LHCN-M2 (cell line): Measurements from ENCODE around the gene PARD6B. TPM values are rescaled to one million over a fixed set of nuclear protein-coding genes. Genes with fewer than 3 reads are reported as not detected.

Source experiments
- DNase-seq: peaks from one replicate; pipeline ENCODE4 v3.0.0-alpha.2; 2012; ENCODE audit warnings: low read depth
- total RNA-seq: library from RNA; depleted of rRNA; stranded (reverse); fragments of >200 nt; gene quantifications from 2 replicates; pipeline ENCODE4 v1.2.3, GENCODE V29; 2014

The PARD6B gene
- total RNA-seq, 1 experiment from 2014 or later = 0.06 TPM

DNA sequence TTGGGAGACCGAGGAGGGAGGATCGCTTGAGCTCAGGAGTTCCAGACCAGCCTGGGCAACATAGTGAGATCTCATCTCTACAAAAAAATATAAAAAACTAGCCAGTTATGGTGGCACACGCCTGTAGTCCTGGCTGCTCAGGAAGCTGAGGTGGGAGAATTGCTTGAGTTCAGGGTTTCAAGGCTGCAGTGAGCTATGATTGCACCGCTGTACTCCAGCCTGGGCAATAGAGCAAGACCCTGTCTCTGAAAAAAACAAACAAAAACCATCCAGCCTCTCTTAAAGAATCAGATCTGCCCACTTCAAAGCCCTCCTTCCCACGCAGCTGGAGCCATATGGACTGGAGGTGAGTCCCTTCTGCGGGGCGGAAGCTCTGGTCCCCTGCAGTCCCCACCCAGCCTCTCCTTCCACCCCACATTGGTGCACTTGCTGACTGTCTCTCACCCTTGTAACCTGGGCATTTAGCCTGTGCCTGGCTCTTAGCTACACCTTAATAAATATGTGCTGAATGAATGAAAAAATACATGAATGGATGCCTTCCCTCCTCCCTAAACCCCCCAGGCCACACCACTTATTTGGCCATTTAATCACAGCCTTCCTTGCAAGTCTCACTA is 7.2 kb upstream of the PARD6B start:
- no peak for DNase-seq

DNA sequence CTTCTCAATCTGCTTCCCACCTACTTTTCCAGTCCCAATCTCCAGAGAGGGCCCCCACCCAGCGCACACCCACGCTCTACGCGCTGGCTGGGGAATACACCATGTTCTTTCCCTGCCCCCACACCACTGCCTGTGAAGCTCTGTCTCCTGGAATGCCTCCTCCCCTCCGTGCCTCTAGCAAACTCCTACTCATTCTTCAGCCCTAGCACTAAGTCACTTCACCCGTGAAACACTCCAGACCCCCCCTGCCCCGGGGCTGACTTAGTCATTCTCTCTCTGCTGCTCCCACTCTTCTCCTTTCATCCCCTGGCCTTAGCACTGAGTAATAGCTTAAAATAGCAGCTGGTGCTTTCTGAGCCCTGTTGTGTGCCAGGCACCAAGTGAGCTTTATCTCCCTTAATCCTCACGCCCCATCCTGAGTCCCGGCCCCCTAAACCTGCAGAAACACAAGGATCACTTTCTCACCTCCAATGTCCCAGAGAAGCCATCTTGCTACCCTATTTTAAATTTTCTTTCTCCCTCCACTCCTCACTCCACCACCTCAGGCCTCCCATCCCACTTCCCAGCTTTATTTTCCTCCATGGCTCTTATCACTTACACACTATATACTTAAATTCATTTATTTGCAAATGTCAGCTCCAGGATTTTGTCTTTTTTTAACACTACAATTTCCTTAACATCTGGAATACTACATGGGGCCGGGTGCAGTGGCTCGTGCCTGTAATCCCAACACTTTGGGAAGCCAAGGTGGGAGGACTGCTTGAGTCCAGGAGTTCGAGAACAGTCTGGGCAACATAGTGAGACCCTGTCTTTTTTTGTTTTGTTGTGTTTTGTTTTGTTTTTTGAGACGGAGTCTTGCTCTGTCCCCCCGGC is 6.3 kb upstream of the PARD6B start:
- DNase-seq = peak; percentile 92

DNA sequence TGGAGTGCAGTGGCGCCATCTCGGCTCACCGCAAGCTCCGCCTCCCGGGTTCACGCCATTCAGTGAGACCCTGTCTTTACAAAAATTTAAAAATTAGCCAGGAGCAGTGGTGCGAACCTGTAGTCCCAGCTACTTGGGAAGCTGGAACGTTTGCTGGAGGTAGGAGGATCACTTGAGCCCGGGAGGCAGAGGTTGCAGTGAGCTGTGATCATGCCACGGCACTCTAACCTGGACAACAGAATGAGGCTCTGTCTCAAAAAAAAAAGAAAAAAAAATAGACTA is 5.7 kb upstream of the PARD6B start:
- DNase-seq = no peak

DNA sequence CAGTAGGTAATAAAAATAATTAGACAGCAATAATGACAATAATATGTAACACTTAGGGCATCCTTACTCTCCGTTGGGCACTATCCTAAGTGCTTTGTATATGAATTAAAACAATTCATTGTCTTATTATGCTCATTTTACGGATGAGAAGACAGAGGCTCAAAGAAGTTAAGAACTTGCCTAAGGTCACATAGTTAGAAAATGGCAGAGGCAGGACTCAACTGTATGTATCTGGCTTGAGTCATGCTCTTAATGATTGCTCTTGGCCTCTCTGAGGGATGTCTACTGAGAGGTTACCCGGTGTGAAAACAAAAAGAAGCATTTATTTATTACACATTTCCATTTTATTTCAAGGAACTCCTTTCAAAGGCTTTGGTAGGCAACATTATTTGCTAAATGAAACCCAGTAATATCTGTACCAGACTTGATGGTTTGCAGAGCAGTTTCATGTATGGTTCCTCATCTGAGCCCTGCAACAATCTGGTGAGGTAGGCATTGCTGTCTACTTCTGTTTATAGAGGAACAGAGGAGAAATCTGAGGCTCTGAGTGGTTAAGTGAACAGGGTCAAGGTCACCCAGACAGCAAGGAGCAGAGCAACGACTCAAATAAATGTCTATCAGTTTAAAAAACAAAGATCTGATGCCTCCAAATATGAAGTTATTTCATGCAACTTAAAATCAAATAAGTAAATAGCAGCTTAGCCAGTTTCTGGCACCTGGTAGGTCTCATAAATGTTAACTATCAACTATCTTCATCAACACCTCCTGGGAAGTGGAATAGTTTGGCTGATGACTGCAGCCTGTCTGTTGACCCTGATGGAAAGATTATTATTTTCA is 4.2 kb upstream of the PARD6B start:
- no peak for DNase-seq

DNA sequence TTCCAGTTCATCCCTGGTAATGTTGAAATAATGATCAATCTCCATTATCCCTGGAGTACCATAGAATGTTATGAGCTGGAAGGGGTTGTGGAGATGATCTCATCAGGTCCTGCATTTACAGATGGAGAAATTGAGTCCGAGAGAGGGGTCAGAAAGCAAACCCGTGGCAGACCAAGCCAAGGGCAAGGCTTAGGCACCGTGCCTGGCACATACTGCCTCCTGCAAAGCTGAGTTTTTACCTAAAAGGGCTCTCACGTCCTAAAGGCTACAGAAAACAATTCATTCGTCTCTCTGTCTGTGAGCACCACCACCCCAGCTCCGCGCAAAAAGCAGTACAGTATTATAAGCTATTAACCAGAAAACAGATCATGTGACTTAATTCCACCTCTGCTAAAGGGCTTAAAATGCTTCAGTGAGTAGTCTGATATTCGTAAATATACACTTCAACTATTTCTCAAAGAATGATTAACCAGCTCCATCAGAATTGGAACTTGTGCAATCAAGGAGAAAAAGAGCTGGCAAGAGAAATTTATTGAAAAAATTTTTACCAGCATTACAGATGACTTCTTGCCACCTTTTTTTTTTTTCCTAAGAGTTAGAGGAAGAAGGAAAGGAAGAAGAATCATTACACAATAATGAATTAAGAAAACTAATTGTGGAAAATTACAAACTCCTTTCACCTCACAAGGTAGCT is 3.4 kb upstream of the PARD6B start:
- no peak for DNase-seq

DNA sequence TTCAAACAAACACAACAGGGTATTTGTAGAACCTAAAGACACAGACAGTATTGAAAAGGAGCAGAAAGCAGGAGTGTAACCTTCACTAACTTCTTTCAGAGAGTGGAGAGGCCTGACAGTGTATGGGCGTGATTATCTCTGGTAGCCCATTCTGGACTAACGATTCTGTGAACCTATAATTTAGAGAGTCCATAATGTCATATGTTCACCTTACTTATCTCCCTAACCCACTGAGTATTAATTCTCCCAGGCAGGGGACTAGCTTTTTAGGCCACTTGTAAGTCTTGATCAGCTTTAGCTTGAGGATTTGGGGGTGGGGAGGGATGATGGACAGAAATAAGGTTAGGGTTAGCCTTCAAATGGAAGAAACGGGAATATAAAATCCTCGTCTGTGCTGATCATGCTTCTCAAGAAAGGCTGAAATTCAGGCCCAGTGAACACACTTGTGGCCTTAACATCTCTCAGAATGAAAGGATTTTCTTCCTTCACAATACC is 2.8 kb upstream of the PARD6B start:
- DNase-seq = no peak

DNA sequence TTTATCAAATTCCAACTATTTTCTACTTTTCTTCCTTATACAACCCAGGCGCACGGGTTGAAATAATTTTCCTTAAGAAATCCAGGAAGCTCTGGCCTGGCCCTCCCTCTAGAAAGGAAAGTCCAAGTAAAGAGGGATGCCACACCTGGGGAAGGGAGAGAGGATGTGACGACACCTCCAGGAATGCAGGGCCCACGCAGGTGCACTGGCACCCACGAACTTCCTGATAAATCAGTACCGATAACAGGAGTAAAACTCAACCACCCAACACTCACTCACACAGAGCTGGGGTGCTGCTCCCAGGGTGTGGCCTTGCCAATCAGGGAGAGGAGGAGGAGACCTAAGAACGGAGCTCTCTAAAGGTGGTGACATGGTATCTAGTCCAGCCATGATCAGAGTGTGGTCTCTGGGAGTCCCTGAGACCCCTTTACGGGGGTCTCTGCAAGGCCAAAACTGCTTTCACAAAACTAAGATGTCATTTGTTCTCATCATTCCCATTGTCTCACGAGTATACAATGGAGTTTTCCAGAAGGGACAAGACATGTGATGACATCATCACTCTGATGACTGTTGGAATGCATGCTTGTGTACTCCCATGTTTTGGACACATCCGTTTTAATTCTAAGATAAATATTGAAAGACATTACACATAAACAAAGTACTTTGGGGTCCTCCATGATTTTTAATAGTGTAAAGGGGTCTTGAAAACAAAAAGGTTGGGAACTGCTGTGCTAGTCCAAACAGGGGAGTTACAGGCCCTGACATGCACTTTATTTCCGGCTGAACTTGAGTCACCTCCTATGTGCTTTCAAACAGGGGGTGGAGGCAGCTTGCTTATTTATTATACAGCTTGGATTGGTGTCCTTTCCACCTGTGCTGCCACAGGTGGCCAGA is 2.2 kb upstream of the PARD6B start:
- DNase-seq = no peak

DNA sequence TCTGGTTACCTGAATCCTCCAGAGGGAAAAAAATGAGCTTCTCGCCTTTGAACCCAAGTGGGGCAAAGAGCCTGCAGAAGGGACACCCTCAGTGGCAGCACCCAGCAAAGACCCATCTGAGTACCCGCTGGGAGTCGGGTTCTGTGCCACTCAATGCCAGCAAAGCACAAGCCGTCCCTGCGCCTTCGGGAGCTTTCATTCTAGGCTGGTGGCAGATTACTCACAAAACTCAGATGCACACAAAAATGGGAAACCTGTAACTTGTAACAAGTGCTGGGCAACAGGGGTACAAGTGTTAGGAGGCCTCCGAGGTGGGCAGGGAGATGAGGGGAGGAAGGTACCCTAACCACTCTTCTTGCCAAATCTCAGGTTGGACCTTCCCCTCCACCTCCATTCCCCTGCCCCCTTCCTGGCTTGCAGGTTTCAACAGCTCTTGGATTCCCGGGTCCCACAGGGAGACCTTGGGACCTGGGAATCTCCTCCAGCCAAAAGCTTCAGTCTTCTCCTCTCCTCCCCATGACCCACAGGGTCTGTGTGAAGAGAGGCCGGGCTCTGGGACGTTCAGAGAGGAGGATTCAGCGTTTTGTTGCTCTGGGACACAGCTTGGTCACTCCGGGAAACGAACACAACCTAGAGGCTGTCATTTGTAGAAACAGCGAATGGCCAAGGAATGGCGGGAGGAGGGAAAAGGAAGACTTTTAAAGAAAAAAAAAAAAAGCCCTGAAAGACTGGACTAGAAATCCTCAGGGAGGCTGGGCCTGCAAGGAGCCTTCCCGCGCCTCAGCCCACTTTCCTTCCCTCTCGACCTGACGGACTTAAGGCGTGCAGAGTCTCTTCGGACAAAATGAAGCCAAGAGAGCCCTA is 1.2 kb upstream of the PARD6B start:
- no peak for DNase-seq

DNA sequence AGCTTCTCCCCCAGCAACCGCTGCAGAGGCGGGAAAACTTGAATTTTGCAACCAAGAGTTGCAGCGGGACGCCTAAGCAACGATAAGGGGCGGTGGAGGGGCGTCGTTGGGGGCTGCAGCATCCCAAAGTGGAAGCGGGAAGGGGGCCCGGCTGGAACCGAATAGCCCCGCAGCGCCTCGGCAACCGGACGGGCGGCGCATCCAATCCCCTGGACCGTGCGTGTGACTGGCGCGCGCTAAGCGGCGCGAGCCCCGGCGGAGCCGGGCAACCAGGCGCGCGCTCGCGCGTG is 670 bp upstream of the PARD6B start:
- DNase-seq = no peak

DNA sequence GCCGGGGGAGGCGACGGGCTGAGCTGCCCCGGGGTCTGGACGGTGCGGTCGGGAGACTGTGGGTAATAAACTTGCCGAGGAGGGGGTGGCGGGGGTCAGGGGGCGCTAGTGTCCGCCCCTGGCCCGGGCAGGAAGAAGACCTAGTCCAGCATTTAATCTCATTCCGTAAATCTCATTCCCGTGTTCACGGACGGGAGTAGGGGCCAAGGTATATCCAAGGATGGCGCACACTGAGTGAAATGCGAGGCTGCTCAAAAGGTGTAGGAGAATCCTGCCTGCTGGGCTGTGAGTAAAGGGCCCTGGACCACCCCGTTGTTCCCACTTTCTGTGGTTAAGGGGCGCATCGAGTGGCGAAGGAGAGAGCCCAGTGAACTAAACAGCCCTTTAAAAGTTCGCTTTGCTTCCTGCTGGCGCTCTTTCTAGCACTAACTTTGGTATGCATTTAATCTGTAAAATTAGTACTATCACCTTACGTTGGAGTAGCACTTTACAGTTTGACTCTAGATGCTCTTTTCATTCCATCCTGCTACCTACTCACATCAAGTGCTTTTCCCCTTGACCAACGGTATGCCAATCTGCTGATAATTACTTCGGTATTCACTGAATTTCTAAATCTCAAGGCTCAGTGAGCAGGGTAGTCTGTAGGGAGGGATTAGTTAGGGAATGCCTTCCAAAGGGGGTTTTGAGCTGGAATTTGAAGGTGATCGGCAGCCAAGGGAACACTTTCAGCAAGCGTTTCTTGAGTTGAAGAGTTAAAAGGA is 730 bp downstream of the PARD6B start:
- DNase-seq = no peak

DNA sequence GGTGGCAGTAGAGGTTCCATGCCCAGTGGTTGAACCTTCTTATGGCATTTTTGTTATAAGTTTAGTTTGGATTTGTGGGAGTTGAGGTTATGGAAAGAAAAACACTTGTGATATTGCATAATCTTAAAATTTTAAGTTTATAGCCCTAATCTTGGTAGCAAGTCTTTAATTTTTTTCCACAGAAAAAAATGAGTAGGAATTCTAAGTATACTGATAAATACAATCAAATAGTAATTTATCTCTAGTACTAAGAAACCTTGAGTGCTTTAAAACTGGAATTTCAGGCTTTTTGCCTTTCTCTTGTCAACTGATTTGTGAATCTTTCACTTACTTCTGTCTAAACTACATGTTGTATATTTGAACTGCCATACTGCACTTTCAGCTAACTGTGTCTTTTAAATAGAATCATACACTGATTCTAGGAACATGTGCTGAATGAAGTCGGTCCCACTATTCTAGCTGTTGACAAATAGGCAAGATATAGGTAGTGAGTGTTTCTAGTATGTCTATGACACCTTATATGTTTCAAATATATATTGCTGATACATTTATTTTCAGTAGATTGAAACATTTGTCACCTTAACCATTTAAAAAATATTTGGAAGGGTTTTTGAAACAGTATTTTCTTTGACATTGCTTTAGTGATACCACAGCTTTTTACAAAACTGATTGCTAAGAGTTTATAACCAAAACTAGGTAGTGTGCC is 2.4 kb downstream of the PARD6B start:
- DNase-seq = no peak

DNA sequence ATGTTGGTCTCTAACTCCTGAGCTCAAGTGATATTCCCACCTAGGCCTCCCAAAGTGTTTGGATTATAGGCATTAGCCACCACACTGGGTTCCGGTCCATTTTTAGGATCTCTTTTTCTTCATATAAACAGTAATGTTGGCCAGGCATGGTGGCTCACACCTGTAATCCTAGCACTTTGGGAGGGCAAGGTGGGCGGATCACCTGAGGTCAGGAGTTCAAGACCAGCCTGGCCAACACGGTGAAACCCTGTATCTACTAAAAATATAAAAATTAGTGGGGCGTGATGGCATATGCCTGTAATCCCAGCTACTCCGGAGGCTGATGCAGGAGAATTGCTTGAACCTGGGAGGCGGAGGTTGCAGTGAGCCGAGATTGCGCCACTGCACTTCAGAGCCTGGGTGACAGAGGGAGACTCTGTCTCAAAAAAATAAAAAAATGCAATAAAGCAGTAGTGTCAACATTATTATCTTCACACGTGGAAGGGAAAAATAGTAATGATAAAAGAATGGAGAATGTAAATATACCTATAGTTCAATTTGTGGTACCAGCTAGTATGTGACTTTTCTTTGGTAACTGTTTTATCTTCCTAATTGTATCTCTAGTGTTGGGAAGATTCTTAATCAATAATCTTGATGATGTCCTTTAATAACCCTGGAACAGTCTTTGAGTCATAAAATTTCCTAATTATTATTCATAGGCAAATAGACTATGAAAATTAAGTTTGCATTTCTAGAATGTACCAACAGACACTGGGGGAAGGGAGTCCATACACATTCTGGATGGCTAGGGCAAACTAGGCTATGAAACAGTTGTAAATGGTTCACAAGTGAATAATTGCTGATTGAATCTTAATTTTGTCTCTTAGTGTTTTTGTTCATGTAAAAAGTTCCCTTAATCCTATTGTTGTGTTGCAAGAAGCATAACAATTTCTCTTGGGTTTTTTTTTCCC is 3.6 kb downstream of the PARD6B start:
- no peak for DNase-seq

DNA sequence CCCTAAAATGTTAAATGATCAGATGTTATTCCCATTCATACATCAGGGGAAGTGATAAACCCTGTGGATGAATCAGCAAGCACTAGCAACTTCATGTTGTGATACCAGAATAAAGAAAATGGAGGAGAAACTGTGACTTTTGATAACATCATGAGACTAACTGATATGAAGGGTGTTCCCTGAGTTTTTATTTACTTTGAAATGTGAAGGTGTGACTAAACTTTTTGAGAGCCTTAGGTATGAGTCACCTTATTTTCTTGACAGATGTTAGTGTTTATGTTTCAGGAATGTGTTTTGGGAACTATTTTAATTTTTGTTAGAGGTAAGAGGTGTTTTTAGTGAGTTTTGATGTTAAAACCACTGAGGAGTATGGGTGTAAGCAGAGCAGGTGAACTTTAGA is 4.4 kb downstream of the PARD6B start:
- no peak for DNase-seq

DNA sequence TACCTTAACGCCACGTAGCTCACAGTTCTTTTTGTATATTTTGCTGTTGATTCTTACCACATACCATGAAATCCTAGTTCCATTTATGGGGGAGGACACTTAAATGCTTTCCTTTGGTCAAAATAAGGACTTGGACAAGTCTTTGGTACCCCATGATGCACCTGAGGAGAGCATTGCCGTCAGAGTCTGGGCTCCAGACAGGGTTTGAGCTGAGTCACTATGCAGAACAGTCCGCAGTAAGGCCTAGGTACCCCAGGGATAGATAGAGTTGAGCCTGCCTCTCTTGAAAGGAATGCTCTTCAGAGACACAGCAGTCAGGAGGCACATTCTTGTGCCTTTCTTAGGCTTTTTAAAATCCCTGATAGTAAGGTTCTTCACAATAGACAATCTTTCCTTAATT is 6.0 kb downstream of the PARD6B start:
- no peak for DNase-seq

DNA sequence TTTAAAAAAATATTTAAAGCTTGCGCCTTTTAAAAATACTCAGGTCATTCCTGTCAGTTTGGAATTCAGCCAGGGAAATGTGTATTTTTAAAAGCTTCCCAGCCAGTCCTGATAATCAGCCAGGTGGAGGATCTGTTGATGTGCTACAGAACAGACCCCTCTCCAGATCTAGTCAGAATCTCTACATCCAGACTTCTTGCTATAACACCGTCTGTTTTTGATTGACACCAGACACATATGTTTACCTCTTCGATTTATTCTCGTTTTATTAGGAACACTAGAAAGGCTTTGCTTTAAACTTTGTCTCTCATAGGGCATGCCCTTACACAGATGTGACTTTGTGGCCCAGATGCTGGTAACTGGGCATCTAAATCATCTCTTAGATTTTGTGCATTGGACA is 11.7 kb downstream of the PARD6B start:
- DNase-seq = no peak

DNA sequence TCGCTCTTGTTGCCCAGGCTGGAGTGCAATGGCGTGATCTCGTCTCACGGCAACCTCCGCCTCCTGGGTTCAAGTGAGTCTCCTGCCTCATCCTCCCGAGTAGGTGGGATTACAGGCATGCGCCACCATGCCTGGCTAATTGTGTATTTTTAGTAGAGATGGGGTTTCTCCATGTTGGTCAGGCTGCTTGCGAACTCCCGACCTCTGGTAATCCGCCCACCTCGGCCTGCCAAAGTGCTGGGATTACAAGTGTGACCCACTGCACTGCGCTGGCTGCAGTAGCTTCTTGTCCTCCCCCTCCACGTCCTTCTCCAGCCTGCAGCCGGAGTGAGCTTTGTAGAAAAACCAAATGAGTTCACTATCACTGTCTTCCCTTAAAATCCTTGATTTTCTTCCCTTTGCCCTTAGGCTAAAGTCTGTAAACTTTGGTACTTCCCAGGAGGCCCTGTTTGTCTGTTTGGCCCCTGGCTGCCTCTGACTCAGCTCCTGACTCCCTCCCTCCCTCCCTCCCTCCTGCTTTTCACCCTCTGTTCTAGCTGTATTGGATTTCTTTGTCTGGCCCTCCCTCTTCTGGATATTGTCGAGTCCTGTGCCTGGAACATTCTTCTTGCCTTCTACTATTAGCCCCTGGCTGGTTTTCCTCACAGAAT is 12.9 kb downstream of the PARD6B start:
- peak; percentile 88 for DNase-seq

DNA sequence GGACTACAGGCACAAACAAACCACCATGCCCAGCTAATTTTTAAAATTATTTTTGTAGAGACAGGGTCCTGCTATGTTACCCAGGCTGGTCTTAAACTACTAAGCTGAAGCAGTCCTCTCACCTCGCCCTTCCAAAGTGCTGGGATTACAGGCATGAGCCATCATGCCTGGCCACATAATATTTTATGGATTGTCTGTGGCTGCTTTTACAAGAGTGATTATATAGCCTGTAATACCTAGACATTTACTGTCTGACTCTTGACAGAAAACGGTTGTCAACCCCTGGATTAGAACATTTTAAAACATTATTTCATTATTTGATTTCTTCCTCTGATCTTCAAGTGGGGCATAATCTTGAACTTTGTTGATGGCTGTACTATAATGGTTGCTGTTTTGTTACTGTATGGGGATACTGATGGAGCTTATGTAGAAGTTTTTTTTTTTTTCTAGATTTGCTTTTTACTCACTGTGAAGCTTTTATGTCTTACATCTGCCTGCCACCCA is 14.3 kb downstream of the PARD6B start:
- DNase-seq = no peak
